OCI-LY1 (cell line): ENCODE data around the gene DYNC2H1.

Experiments used
- H2AFZ ChIP-seq: fragments of 200-600 bp; sonication (generic), shearing (Covaris generic); 2 replicates; pipeline ENCODE4 v1.6.0; 2014; ENCODE audit warnings: antibody characterized with exemption, mild to moderate bottlenecking, low read length
- H3F3A ChIP-seq: fragments of 200-600 bp; sonication (generic), shearing (Covaris generic); 2 replicates; pipeline ENCODE4 v1.6.0; 2014; ENCODE audit warnings: mild to moderate bottlenecking, antibody characterized with exemption, low read length, moderate library complexity; ENCODE audit not compliant: insufficient read depth
- H3K27ac ChIP-seq: fragments of 200-600 bp; sonication (generic); 2 replicates; pipeline ENCODE4 v1.5.1; 2014; ENCODE audit warnings: low read length, mixed run types, mild to moderate bottlenecking, low read depth; ENCODE audit not compliant: poor library complexity, severe bottlenecking
- H3K27me3 ChIP-seq: fragments of 200-600 bp; sonication (generic); 2 replicates; pipeline ENCODE4 v1.6.0; 2014; ENCODE audit warnings: antibody characterized with exemption, mild to moderate bottlenecking, low read length, moderate library complexity; ENCODE audit not compliant: insufficient read depth
- H3K36me3 ChIP-seq: fragments of 200-600 bp; sonication (generic); 2 replicates; pipeline ENCODE4 v1.6.1; 2014; ENCODE audit warnings: mild to moderate bottlenecking, antibody characterized with exemption, low read length, moderate library complexity, mixed read lengths; ENCODE audit not compliant: insufficient read depth
- H3K4me1 ChIP-seq: fragments of 200-600 bp; sonication (generic); 2 replicates; pipeline ENCODE4 v1.5.1; 2014; ENCODE audit warnings: mild to moderate bottlenecking, low read length, moderate library complexity; ENCODE audit not compliant: insufficient read depth, severe bottlenecking
- H3K4me2 ChIP-seq: fragments of 200-600 bp; sonication (generic), shearing (Covaris generic); 2 replicates; pipeline ENCODE4 v1.6.1; 2014; ENCODE audit warnings: low read length
- H3K4me3 ChIP-seq: fragments of 200-600 bp; sonication (generic); 2 replicates; pipeline ENCODE4 v1.5.1; 2014; ENCODE audit warnings: low read length, low read depth, mild to moderate bottlenecking, mixed read lengths; ENCODE audit not compliant: poor library complexity, severe bottlenecking
- H3K79me2 ChIP-seq: fragments of 200-600 bp; shearing (Covaris generic); 2 replicates; pipeline ENCODE4 v1.6.1; 2016; ENCODE audit warnings: mixed run types, low read length, mixed read lengths; ENCODE audit not compliant: insufficient read depth
- H3K9ac ChIP-seq: fragments of 200-600 bp; sonication (generic), shearing (Covaris generic); 2 replicates; pipeline ENCODE4 v1.6.1; 2014; ENCODE audit warnings: mild to moderate bottlenecking, low read length, mixed read lengths
- H3K9me2 ChIP-seq: fragments of 200-600 bp; sonication (generic), shearing (Covaris generic); 2 replicates; pipeline ENCODE4 v1.6.1; 2014; ENCODE audit warnings: low read depth, mild to moderate bottlenecking, low read length, mixed read lengths
- H3K9me3 ChIP-seq: fragments of 200-600 bp; shearing (Covaris generic); 2 replicates; pipeline ENCODE4 v1.6.1; 2014; ENCODE audit warnings: low read length, mixed read lengths
- H4K20me1 ChIP-seq: fragments of 200-600 bp; sonication (generic), shearing (Covaris generic); 2 replicates; pipeline ENCODE4 v1.6.0; 2016; ENCODE audit warnings: mild to moderate bottlenecking, low read length; ENCODE audit not compliant: insufficient read depth
- CTCF ChIP-seq: fragments of 200-600 bp; sonication (generic), shearing (Covaris generic); IDR thresholded peaks from 2 replicates; pipeline ENCODE4 v1.5.1; 2017; ENCODE audit warnings: mild to moderate bottlenecking, antibody characterized with exemption, low read length, moderate library complexity, mixed read lengths
- EZH2 ChIP-seq: fragments of 200-600 bp; sonication (generic), shearing (Covaris generic); IDR thresholded peaks from 2 replicates; pipeline ENCODE4 v1.8.0; 2017; ENCODE audit warnings: borderline replicate concordance, mixed run types, mild to moderate bottlenecking, antibody characterized with exemption, low read length, moderate library complexity, mixed read lengths

The DYNC2H1 gene

GRCh38 chr11:103396237-103396636 lies 287.0 kb downstream of the DYNC2H1 start:
- Histone ChIP-seq H3K79me2 (no peaks in the 10 kb centered on the region), H3K4me2 (no peak overlapping the region), H3K4me1 (no peaks in the 10 kb centered on the region), H3K27me3 (no peaks in the 10 kb centered on the region), H3K27ac (no peak overlapping the region), H3K9me3 (no peaks in the 10 kb centered on the region), H2AFZ (no peak overlapping the region), H3K4me3 (no peak overlapping the region), H3K36me3 (no peaks in the 10 kb centered on the region), H3K9ac (no peak overlapping the region), H3F3A (no peaks in the 10 kb centered on the region), H3K9me2 (no peaks in the 10 kb centered on the region), H4K20me1 (no peaks in the 10 kb centered on the region)
- TF ChIP-seq EZH2 (no peak), CTCF (no peak)

- no peaks in the 10 kb centered on the region for H3K9me3 ChIP-seq
- H3K27ac ChIP-seq, result no peak overlapping the region
- H4K20me1 ChIP-seq, result no peaks in the 10 kb centered on the region
- H3K9me2 ChIP-seq, result no peaks in the 10 kb centered on the region
- no peak overlapping the region for H3K4me2 ChIP-seq
- no peak overlapping the region for H3K9ac ChIP-seq
- H3F3A ChIP-seq, result no peaks in the 10 kb centered on the region
- no peak overlapping the region for H3K4me3 ChIP-seq
- no peak overlapping the region for H2AFZ ChIP-seq
- H3K27me3 ChIP-seq, result no peaks in the 10 kb centered on the region
- H3K36me3 ChIP-seq, result no peaks in the 10 kb centered on the region
- H3K79me2 ChIP-seq, result no peaks in the 10 kb centered on the region
- no peak for TF ChIP-seq EZH2
- TF ChIP-seq CTCF, result no peak
- no peaks in the 10 kb centered on the region for H3K4me1 ChIP-seq
These were observed 288.1 kb downstream of the DYNC2H1 start for GRCh38 chr11:103397369-103397768.

GRCh38 chr11:103398829-103399228 lies 289.6 kb downstream of the DYNC2H1 start:
- Histone ChIP-seq H3K36me3 (no peaks in the 10 kb centered on the region), H2AFZ (no peak overlapping the region), H3K27me3 (no peaks in the 10 kb centered on the region), H3K79me2 (no peaks in the 10 kb centered on the region), H3K9me3 (no peaks in the 10 kb centered on the region), H3K27ac (no peak overlapping the region), H3F3A (no peaks in the 10 kb centered on the region), H3K9ac (no peak overlapping the region), H4K20me1 (no peaks in the 10 kb centered on the region), H3K4me3 (no peak overlapping the region), H3K9me2 (no peaks in the 10 kb centered on the region), H3K4me1 (no peaks in the 10 kb centered on the region), H3K4me2 (no peak overlapping the region)
- no peak for TF ChIP-seq EZH2
- TF ChIP-seq CTCF, result no peak
